HepG2 (cell line): Measurements from ENCODE around the gene MYH9. TPM values are rescaled to one million over a fixed set of nuclear protein-coding genes. Genes with fewer than 3 reads are reported as not detected.
A peak's percentile ranks its signal among the peaks of the same experiment; 100 is the strongest.

Source experiments
- ARNTL ChIP-seq: sonication (generic); formaldehyde crosslinking; IDR thresholded peaks from 2 replicates; pipeline ENCODE4 v1.4.0; 2020; ENCODE audit warnings: mild to moderate bottlenecking, missing genetic modification reagents
- ATF1 ChIP-seq: IDR thresholded peaks from 2 replicates; pipeline ENCODE4 v1.6.1; 2016; ENCODE audit warnings: mild to moderate bottlenecking, control low read depth
- DRAP1 ChIP-seq: IDR thresholded peaks from 2 replicates; pipeline ENCODE4 v1.6.1; 2016; ENCODE audit warnings: missing genetic modification reagents, missing compliant biosample characterization
- ETV5 ChIP-seq: IDR thresholded peaks from 2 replicates; pipeline ENCODE4 v1.6.1; 2018; ENCODE audit warnings: missing biosample characterization, missing genetic modification reagents, inconsistent platforms, borderline replicate concordance
- GABPB1 ChIP-seq: IDR thresholded peaks from 2 replicates; pipeline ENCODE4 v1.6.1; 2016; ENCODE audit warnings: mild to moderate bottlenecking, missing genetic modification reagents, moderate library complexity, missing compliant biosample characterization
- KAT7 ChIP-seq: IDR thresholded peaks from 2 replicates; pipeline ENCODE4 v1.6.1; 2018; ENCODE audit warnings: borderline replicate concordance, missing compliant biosample characterization
- LCORL ChIP-seq, 2 experiments: fragments of 450-650 bp in 1 of 2; sonication (generic) in 1 of 2; formaldehyde crosslinking in 1 of 2; IDR thresholded peaks; 2 replicates each; pipeline versions ENCODE4 v1.5.0 to v1.6.1; 2017 to 2020; ENCODE audit warnings: antibody characterized with exemption in 1 of 2, missing genetic modification reagents in 1 of 2
- MTF1 ChIP-seq: sonication (generic); formaldehyde crosslinking; IDR thresholded peaks from 2 replicates; pipeline ENCODE4 v1.5.0; 2020; ENCODE audit warnings: missing genetic modification reagents
- NFYB ChIP-seq: sonication (generic); formaldehyde crosslinking; IDR thresholded peaks from 2 replicates; pipeline ENCODE4 v1.4.0; 2020; ENCODE audit warnings: missing genetic modification reagents
- PAXIP1 ChIP-seq: sonication (generic); formaldehyde crosslinking; conservative IDR thresholded peaks from 2 replicates; pipeline ENCODE4 v1.4.0; 2020; ENCODE audit warnings: mild to moderate bottlenecking, missing genetic modification reagents, moderate library complexity
- PRDM15 ChIP-seq: sonication (generic); formaldehyde crosslinking; IDR thresholded peaks from 2 replicates; pipeline ENCODE4 v1.4.0; 2020; ENCODE audit warnings: missing genetic modification reagents
- SMAD1 ChIP-seq: sonication (generic); formaldehyde crosslinking; IDR thresholded peaks from 2 replicates; pipeline ENCODE4 v1.4.0; 2020; ENCODE audit warnings: missing genetic modification reagents, low read depth, mild to moderate bottlenecking, borderline replicate concordance
- SNRNP70 ChIP-seq: fragments of 200-400 bp; formaldehyde crosslinking; IDR thresholded peaks from 2 replicates; pipeline ENCODE4 v1.6.1; 2017; ENCODE audit warnings: mild to moderate bottlenecking, low read depth, low read length, moderate library complexity
- SP1 ChIP-seq, 2 experiments: fragments of 450-650 bp in 1 of 2; sonication (generic) in 1 of 2; formaldehyde crosslinking in 1 of 2; IDR thresholded peaks; 2 replicates each; pipeline versions ENCODE4 v1.4.0 to v1.6.1; 2016 to 2020; ENCODE audit warnings: missing genetic modification reagents in 1 of 2
- TBL1XR1 ChIP-seq: fragments of 150-350 bp; IDR thresholded peaks from 2 replicates; pipeline ENCODE4 v1.6.1; 2014; ENCODE audit warnings: borderline replicate concordance, low read length; ENCODE audit not compliant: partially characterized antibody
- ZNF138 ChIP-seq: sonication (generic); formaldehyde crosslinking; IDR thresholded peaks from 2 replicates; pipeline ENCODE4 v1.5.0; 2020; ENCODE audit warnings: mild to moderate bottlenecking, low read depth, missing genetic modification reagents
- ZNF205 ChIP-seq: IDR thresholded peaks from 2 replicates; pipeline ENCODE4 v1.6.1; 2018; ENCODE audit warnings: missing biosample characterization, missing genetic modification reagents
- ZNF350 ChIP-seq: sonication (generic); formaldehyde crosslinking; IDR thresholded peaks from 2 replicates; pipeline ENCODE4 v1.4.0; 2020; ENCODE audit warnings: mild to moderate bottlenecking, low read depth, missing genetic modification reagents, borderline replicate concordance
- ZNF362 ChIP-seq: sonication (generic); formaldehyde crosslinking; IDR thresholded peaks from 2 replicates; pipeline ENCODE4 v1.4.0; 2020; ENCODE audit warnings: missing genetic modification reagents, mild to moderate bottlenecking, borderline replicate concordance
- ZNF572 ChIP-seq: sonication (generic); formaldehyde crosslinking; IDR thresholded peaks from 2 replicates; pipeline ENCODE4 v1.5.1; 2020; ENCODE audit warnings: mild to moderate bottlenecking, missing genetic modification reagents
- polyA plus RNA-seq, 8 experiments: library from polyadenylated mRNA; depleted of rRNA in 3 of 8; stranded (reverse) in 7 of 8; unstranded in 1 of 8; fragments of >200 nt; fragmentation: Illumina TruSeq in 4 of 8; extraction: Trizol in 4 of 8; gene quantifications; 2 replicates each; pipeline versions ENCODE4 v1.2.1 to v1.2.3, GENCODE V29; 2011 to 2016; ENCODE audit warnings: low read depth in 4 of 8, missing spikeins in 1 of 8, mixed read lengths in 1 of 8; ENCODE audit not compliant: insufficient read depth in 1 of 8
- total RNA-seq, 5 experiments: library from RNA; depleted of rRNA; stranded (reverse); fragments of >200 nt; fragmentation: Illumina TruSeq; extraction: Trizol; gene quantifications; 2 replicates each; pipeline ENCODE4 v1.2.3, GENCODE V29; 2016; ENCODE audit warnings: low read depth in 1 of 5

The MYH9 gene
- total and polyA plus RNA-seq, 2 of the 13 experiments (the other 11 are each of a cell fraction or from before 2014, with no cell fraction given), result 50.7 to 98.5 TPM

- TF ChIP-seq GABPB1 (peak; percentile 91), PRDM15 (CRISPR knock-in tag) (0 out of 2 replicates have a peak, but pooled peaks have one; percentile 3), SP1 (IDR thresholded peaks at IDR 0.05) (peak; percentile 90; the same call in 1 of the 2 replicates), SP1 (CRISPR knock-in tag; IDR thresholded peaks at IDR 0.05) (peak; percentile 99), TBL1XR1 (peak; percentile 17), KAT7 (peak; percentile 75; the same call in 1 of the 2 replicates), ATF1 (CRISPR knock-in tag) (peak; percentile 56; the same call in 1 of the 2 replicates), ZNF350 (peak; percentile 64; the same call in 1 of the 2 replicates), SMAD1 (CRISPR knock-in tag) (no peak), ZNF138 (CRISPR knock-in tag) (no peak), SNRNP70 (no peak), LCORL (IDR thresholded peaks at IDR 0.05) (no peak), LCORL (CRISPR knock-in tag; IDR thresholded peaks at IDR 0.05) (peak; percentile 80; the same call in 1 of the 2 replicates), ZNF205 (CRISPR knock-in tag) (0 out of 2 replicates have a peak, but pooled peaks have one; percentile 9), MTF1 (CRISPR knock-in tag) (no peak), NFYB (CRISPR knock-in tag) (peak; percentile 98), ZNF572 (CRISPR knock-in tag) (no peak), PAXIP1 (CRISPR knock-in tag) (peak; percentile 32; the same call in 1 of the 2 replicates), ZNF362 (CRISPR knock-in tag) (no peak), ARNTL (0 out of 2 replicates have a peak, but pooled peaks have one; percentile 4), ETV5 (CRISPR knock-in tag) (peak; percentile 57; the same call in 1 of the 2 replicates), DRAP1 (CRISPR knock-in tag) (peak; percentile 92)
These were observed at the start of gene MYH9 (continued) for GRCh38 chr22:36387959-36388726.
